HG03060 (cell line): ENCODE results near the gene COL21A1.
"Not testable (repeated sequence)": the region's sequence is repeated elsewhere in the genome, so short reads cannot be mapped to it uniquely, and the experiment has no call there.

ENCODE experiments used
- ATAC-seq: cut with Tn5 transposase; IDR thresholded peaks from one replicate; pipeline ENCODE4 v1.9.1; 2021; ENCODE audit warnings: low read depth, moderate number of reproducible peaks; ENCODE audit not compliant: unreplicated experiment

COL21A1 gene

DNA sequence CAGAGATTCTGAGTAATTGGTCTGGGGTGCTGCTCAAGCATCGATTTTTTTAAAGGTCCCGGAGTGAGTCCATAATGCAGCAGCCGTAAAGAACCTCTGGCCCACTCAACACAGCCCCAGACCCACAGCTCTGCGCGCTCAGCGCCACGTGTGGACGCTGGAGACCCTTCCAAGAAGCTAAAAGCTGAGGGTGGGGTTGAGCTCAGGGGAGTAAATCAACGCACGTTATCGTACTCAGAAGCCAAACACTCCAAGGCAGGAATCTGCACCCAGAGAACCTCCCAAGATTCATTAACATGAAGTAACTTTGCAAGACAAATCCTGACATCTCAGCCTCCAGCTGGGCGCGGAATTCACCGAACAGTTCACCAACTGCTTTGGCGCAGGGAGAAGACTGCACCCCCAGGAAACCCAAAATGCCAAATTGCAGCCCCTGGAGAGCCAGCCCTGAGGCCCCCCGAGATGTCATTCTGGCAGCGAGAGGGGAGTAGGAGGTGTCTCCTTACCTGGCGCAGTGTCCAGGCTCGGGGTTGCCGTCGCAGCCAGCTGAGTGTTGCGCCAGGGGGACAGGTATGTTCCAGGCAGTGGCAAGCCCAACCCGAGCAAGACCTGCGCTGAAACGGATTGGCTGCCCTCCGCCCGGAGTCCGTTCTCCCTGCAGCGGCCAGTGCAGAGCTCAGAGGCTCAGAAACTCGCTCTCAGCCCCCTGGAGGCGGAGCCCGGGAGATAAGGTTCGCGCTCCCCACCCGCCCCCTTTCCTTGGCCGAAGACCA, at the start of gene COL21A1:
COL21A1 (minus strand) TSS at position 700 of the 773 bp plus-strand sequence. CDS start 64,962 bp downstream, outside the sequence.
- no peak for ATAC-seq

DNA sequence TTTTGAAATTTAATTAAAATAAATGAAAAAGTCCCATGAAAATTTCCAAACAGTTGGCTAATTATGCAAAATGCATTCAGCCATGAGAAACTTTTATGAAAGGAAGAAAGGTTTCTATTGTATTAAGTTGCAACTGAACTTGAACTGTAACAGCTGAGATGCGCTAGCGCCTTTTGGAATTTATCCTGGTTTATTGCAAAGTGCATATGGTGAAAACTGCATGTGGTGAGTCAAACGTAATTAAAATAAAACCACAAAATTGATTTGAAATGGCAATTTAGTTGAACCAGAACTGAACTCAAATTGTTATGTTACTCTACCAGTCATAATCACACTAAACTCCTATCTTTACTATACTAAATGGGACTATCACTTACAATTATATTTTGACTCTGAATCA, 46.4 kb upstream of the COL21A1 start:
- ATAC-seq = no peak

DNA sequence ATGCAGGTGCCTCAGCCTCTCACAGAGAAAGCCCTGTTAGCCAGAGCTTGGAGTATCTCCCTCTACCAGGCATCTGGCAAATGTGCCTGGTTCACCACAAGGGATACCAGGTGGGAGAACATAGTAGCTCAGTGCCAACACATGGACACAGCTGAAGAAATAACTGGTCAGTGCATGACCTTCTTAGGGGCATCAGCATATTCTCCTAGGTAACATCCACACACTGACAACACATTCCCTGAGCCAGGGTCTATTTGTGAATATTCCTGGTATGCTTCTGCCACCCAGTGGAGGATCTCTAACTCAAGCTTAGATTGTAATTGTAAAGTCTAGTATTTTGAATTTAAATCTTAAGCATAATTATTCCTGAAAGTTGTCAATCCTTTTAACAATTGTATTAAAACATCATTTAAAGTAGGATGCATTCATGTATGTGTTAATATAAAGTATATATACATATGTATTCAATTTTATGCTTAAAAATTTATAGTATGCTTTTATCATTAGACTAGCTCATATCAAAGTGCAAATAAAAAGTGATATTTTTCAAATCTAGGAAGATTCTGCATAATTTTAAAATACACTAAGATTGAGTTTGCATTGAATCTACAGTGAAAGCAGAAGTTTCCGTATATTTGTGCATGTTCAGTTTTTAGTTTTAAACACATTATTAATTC, 45.3 kb upstream of the COL21A1 start:
- no peak for ATAC-seq

DNA sequence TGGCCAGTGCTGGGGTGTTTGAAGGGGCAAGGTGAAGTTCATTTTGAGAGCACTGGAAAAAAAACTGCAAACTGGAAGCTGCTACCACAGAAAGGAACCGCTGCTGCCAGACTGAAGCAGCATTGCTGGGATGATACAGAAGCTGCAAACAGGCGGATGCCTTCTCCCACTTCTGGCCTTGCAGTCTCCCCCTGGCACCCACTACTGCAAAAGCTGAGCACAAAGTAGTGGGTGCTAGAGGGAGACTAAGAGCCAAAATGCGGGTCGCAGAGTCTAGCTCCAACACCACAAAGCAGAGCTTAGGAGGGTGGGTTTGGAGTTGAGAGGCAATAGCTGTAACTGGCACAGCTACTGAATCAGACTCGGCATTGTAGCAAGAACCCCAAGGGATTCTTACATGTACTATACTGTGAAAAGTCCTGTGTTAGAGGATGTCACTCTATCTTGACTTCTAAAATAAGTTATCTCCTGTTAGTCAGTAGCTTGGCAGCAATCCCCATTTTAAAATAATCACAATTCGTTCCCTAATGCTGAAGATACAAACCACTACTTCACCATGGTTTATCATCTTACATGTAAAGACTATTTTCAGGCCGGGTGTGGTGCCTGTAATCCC, 44.0 kb upstream of the COL21A1 start:
- ATAC-seq = no peak

DNA sequence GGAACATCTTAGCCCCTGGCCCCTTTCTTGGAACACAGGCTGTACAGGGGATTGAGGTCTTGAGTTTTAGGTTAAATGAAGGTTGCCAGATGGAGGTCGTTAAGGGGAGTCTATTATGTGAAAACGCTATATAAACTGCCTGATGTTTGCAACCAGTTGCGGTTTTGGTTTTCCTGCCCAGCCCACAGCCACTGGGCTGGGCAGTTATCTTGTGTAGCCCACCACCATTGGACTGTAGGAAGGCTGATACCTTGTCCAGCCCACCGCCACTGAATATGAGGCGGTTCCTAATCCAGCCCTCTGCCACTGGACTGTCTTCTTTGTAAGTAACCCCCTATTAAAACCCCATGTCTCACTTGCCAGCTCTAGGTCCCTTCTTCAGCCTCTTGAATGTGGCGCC, 42.3 kb upstream of the COL21A1 start:
- no peak for ATAC-seq

DNA sequence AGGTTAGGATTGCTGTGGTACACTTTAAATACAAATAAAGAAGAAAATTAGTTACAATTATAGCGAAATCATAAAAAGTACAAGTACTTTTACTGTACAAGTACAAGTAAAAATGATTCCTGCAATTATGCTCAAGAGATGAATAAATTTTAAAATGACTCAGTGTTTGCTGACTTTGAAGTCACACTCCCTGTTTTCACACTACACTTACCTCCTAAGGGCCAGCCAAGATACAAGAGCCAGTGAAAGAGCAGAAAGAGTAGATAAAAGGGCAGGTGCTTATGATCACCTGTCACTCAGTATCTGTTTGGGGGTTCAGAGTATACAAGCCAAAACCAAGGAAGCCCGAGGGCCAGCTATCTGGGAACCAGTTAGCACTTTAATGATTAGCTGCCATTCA, 41.0 kb upstream of the COL21A1 start:
- no peak for ATAC-seq

DNA sequence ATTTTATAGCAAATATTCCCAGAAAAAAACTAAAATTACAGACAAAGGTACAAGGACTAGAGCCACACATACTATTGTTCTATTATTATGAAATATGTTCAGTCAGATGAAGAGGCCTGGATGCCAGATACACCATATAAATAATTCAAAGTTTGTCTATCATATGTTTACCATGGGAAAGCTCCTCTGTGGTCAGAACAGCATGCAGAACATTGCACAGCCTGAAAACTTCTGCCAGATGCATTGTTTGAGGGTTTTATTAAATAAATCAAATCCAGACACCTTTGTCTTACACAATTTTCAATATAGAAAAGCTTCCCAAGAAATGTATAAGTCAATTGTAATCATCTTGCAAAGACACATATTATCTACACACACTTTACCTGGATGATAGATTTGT, 35.0 kb upstream of the COL21A1 start:
- ATAC-seq = no peak

DNA sequence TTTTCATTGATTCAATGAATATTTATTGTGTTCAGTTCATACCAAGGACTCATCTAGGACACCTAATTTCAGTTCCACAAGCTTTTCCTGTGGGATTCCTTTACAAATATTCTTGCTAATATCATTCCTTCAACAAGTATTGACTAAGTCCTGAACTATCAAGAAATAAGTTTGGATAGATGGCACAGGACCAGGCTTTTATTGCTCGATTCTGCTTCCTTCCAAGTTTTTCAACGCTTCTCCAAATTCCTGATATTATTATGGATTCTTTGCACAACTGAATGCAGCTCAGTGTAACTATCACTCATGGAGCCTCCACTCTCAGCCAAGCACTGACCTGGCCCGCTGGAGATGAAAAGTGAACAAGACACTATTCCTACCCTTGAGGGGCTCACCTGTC, 32.7 kb upstream of the COL21A1 start:
- ATAC-seq = no peak

DNA sequence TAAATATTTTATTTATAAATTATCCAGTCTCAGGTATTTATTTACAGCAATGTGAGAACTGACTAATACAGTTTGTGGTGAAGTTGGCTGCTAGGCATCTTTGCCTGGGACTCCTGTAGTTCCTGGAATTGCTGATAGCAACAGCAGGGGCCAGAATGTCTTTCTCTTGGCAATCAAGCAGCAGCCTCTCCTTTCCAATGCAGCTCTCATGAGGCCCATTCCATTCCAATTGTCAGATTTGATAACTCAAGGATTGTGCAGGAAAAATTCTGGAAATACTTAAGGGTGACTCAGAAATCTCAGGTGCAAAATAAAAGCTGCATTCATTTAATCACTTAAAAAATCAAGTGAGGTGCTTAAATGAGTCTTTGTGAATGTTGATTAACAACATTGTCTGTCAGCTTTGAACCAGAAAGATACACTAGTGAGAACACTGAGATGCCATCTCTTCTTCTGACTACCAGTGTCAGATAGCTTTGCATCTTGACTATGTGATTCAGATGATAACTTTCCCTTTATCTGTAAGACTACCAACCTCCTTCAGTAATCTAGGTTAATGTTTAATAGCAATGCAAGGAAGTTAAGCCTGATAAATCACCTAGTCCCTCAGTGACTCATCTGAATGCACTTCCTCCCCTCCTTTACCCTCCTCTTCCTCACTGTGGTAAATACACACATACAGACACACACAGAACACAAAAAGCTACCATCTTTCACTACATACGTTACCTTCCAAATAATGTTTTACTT, 32.1 kb upstream of the COL21A1 start:
- ATAC-seq = peak; percentile 58

DNA sequence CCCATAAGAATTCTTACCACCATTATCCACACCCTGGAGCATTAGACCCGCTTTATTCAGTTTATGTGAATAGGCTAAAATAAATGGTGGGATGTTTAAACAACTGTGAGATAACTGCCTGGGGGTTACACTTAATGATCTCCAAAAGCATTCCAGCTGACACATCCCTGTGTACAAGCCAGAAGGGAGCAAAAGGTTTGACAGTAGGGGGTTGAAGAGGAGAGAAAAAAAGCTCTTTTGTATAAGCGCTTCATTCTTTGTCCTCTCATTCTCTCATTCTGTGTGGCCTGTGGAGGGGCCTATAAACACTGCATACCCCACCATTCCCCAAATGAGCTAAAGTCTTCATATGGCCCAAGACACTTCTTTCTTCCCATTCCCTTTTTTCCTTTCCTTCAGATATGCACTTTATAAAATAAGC, 30.8 kb upstream of the COL21A1 start:
- ATAC-seq = no peak

DNA sequence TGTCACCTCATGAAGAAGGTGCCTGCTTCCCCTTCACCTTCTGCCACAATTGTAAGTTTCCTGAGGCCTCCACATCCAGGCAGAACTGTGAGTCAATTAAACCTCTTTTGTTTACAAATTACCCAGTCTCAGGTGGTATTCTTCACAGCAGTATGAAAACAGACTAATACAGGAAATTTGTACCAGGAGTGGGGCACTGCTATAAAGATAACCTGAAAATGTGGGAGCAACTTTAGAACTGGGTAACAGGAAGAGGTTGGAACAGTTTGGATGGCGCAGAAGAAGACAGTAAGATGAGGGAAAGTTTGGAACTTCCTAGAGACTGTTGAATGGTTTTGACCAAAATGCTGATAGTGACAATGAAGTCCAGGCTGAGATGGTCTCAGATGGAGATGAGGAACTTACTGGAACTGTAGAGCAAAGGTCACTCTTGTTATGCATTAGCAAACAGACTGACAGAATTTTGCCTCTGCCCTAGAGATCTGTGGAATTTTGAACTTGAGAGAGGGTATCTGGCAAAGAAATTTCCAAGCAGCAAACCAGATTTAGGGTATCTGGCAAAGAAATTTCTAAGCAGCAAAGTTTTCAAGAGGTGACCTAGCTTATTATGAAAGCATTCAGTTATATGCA, 23.5 kb upstream of the COL21A1 start:
- no peak for ATAC-seq

DNA sequence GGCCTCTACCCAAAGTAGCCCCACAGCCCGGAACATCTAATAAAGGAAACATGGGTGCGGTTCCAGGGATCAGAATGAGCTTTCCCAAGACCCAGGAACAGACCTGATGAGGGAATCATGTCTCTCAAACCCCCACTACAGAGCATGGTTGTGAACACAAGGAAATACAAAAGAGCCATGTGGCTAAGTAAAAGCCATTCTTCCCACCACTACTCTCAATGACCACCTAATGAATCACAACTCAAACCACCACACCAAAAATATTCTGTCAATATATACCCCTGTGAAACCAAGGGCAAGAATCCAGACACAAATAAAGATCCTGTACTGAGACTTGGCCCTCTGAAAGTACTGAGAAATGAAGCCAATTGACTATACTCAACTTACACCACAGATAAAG, 20.9 kb upstream of the COL21A1 start:
- ATAC-seq = no peak

DNA sequence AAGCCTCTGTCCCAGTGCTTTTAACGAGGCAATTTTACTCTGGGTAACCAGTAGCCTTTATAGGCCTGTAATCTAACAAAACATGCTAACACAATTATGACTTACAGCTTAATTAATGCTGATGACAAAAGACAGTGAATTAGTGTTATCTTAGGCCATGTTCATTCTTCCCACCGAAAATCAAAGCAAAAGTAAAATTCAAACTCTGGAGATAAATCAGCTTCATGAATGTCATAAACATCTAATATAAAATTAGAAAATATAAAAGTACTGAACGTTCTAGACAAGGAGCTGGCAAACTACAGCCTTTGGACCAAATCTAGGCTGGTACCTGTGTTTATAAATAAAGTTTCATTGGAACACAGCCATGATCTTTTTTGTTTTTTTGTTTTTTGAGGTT, 18.6 kb upstream of the COL21A1 start:
- ATAC-seq = no peak

DNA sequence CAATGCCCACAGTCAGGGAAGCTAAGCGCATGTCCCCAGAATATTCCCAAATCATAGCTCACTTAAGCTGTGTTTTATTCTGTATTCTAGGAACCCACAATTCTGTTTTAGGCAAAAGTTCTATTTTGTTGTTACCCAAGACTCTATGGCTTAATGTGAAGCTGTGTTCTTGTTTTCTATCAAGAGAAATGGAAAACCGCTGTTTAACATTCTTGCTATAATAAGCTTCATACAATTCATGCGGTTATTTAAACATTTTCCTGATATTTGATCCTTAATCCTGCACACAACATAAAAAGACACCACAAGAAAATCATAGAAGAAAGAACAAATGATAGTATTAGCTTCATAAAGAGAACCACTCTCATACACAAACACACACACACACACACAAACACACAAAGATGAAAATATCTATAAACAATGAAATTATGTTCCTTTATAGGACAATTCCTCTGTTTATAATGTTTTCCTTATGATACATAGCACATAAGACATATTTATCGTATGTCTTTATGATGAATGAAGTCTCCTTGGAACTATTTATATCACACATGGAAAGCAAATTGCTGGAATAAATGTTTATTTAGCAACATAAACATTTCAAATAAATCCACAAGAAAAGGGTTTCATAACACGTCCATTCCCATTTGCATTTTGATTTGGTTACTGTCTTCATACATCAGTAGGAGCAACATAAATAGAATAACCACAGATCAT, 16.4 kb upstream of the COL21A1 start:
- no peak for ATAC-seq

DNA sequence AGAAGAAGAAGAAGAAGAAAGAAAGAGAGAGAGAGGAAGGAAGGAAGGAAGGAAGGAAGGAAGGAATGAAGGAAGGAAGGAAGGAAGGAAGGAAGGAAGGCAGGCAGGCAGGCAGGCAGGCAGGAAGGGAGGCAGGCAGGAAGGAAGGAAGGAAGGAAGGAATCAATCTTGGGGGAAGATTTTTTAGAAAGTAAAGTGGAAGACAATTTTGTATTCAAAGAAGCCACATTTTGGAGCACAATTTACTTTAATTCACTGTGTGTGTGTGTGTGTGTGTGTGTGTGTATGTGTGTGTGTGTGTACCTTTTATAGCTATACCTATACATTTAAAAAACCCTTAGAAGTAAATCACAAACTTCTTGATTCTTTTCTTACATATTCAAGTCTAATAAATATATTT, 13.2 kb upstream of the COL21A1 start:
- not testable (repeated sequence) for ATAC-seq

DNA sequence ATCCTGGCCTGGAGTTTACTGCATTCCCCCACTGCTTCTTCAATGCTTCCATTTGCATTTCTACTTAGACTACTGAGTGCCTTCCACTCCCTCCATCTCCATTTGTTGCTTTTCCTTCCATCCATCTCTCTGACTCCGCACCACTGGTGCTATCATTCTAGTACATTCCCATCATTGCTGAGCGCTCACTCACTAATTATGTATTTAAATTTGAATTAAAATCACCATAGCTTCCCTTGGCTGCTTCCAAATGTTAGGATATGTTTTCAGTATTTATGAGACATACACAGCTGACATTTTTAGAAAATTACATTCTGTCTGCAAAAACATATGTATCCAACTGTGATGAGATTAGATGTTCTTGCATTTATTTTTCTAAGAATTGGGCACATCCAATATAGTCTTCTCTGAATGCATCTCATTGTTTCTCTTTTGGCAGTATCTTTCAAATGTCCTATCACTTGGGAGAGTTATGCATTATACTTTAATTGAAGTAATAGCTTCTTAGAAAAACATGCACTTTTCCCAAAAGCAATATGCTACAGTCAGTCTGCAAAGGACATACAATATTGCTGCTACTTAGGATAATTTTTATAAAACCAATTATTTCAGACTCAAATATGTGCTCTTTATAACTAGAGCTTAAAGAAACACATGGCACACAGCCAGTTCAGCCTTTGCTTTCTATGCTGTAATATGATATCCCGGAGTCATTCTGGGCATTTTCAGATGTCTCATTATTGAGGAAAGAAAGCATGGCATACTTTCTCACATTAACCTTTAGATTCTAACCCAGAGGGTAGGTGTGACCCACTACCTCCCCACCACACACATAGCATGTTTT, 12.1 kb upstream of the COL21A1 start:
- ATAC-seq = no peak

DNA sequence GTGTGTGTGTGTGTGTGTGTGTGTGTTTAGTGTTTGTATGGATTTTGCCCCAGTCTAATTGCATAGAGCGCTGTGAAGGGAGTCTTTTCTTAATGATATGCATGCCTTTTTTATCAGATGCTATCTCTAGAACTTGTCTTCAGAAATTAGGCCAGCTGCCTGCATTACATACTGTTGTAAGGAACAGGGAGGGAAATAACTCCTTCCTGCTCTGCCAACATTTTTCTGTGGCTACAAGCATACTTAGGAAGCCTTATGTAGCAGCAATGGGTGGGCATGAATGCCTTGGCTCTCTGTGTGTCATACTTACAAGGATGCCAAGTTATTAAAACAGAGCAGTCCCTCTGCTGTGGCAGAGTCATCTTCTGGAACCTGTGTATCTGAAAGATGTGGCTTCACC, 8.0 kb upstream of the COL21A1 start:
- no peak for ATAC-seq

DNA sequence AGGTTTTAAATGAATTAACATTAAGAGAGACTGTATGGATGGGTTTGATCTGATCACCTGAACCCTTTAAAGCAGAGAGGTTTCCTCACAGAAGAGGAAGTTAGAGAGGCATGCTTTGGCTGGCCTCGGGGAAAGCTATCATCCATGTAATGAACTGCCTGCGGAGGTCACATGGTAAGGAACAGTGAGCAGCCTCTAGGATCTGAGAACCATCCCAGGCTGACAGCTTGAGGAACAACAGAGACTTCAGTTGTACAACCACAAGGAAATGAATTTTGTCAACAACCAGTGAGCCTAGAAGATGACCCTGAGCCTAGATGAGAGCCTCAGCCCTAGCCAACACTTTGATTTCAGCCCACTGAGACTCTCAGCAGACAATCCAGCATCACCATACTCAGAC, 2.9 kb upstream of the COL21A1 start:
- ATAC-seq = no peak

DNA sequence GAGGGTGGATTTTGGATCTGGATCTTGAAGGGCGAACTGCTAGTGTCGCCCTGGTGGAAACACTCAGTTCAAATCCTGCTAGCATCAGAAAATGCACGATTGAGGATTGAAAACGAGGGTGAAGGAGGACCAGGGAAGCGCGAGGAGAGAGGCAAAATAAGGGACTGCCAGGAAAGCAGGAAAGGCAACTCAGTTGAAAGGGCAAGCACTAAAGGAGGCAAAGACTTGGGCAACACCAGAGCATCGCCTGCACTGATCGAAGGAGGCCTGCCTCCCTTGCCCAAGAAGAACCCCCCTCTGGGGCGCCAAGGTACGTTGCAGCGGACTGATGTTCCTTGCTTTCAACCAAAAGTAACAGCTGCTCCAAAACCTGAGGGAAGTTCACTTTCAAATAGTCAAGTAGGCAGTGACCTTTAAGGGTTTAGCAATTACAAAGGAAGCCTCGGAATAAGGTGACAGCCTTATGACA, 308 bp upstream of the COL21A1 start:
- no peak for ATAC-seq
